H1 (cell line): Measurements from ENCODE around the gene NELL1. TPM values are rescaled to one million over a fixed set of nuclear protein-coding genes. Genes with fewer than 3 reads are reported as not detected.

ENCODE experiments used
- CTCF ChIA-PET: fragments of 300-600 bp; sonication (Branson Sonifier 250); formaldehyde crosslinking; loops from one replicate; lab custom pipeline; 2021; ENCODE audit not compliant: partially characterized antibody; lab: Charles Lee
- POLR2A ChIA-PET: fragments of 300-600 bp; sonication (Branson Sonifier 250); formaldehyde crosslinking; loops from one replicate; lab custom pipeline; 2021; ENCODE audit warnings: inconsistent platforms; ENCODE audit not compliant: partially characterized antibody; lab: Charles Lee
- DNase-seq, 2 experiments: peaks; one replicate each; pipeline versions ENCODE4 v3.0.0 to v3.0.0-alpha.2; 2010 to 2022; ENCODE audit warnings: low spot score in 2 of 2, low read depth in 1 of 2, mixed read lengths in 1 of 2
- FAIRE-seq: peaks from 2 replicates; lab custom pipeline; 2011; peaks lifted over from hg19 to GRCh38; lab: Jason Lieb, UNC
- H2AFZ ChIP-seq: 2 replicates; pipeline ENCODE4 v1.8.1; 2012; ENCODE audit warnings: low read length, inconsistent platforms
- H2AK5ac ChIP-seq: 2 replicates; pipeline ENCODE4 v1.6.1; 2013; ENCODE audit warnings: low read depth, low read length
- H2BK120ac ChIP-seq: replicated peaks from 2 replicates; pipeline ENCODE3; 2013; ENCODE audit warnings: low read depth, low read length, inconsistent platforms
- H2BK12ac ChIP-seq: 2 replicates; pipeline ENCODE4 v1.6.1; 2013; ENCODE audit warnings: low read depth, low read length
- H2BK15ac ChIP-seq: 2 replicates; pipeline ENCODE4 v1.6.1; 2013; ENCODE audit warnings: low read length
- H2BK20ac ChIP-seq: 2 replicates; pipeline ENCODE4 v1.6.1; 2013; ENCODE audit warnings: low read length
- H2BK5ac ChIP-seq: 2 replicates; pipeline ENCODE4 v1.6.1; 2013; ENCODE audit warnings: low read depth, low read length
- H3K14ac ChIP-seq: 2 replicates; pipeline ENCODE4 v1.6.1; 2013; ENCODE audit warnings: inconsistent platforms; ENCODE audit not compliant: insufficient read length
- H3K18ac ChIP-seq: 2 replicates; pipeline ENCODE4 v1.6.1; 2013; ENCODE audit warnings: low read length; ENCODE audit errors: extremely low read depth
- H3K23ac ChIP-seq: 2 replicates; pipeline ENCODE4 v1.6.1; 2013; ENCODE audit warnings: inconsistent platforms; ENCODE audit not compliant: insufficient read length
- H3K23me2 ChIP-seq: 2 replicates; pipeline ENCODE4 v1.6.1; 2013; ENCODE audit warnings: low read depth, low read length
- H3K27ac ChIP-seq: 2 replicates; pipeline ENCODE4 v1.6.1; 2011; ENCODE audit warnings: low read depth, low read length, inconsistent platforms
- H3K27me3 ChIP-seq, 4 experiments: replicated peaks in 1 of 4; 1 replicate in 1 of 4; 2 replicates in 3 of 4; pipeline versions ENCODE4 v1.6.1 to v1.8.1; 2011 to 2013; ENCODE audit warnings: low read length in 3 of 4, mild to moderate bottlenecking in 3 of 4, inconsistent platforms in 2 of 4, mixed read lengths in 2 of 4, moderate library complexity in 1 of 4; ENCODE audit not compliant: control insufficient read depth in 3 of 4, insufficient read depth in 3 of 4; ENCODE audit errors: extremely low read depth in 1 of 4
- H3K36me3 ChIP-seq, 4 experiments: 2 replicates each; pipeline versions ENCODE4 v1.6.1 to v1.8.1; 2011 to 2013; ENCODE audit warnings: mild to moderate bottlenecking in 4 of 4, low read length in 3 of 4, moderate library complexity in 2 of 4, control low read depth in 1 of 4, inconsistent platforms in 1 of 4; ENCODE audit not compliant: insufficient read depth in 4 of 4, control insufficient read depth in 2 of 4
- H3K4ac ChIP-seq: replicated peaks from 2 replicates; pipeline ENCODE3; 2013; ENCODE audit warnings: low read length, low read depth, mixed read lengths, inconsistent platforms; ENCODE audit not compliant: insufficient read length
- H3K4me1 ChIP-seq, 4 experiments: replicated peaks in 1 of 4; 1 replicate in 1 of 4; 2 replicates in 3 of 4; pipeline versions ENCODE4 v1.6.1 to v1.8.1; 2011 to 2013; ENCODE audit warnings: low read length in 3 of 4, inconsistent platforms in 2 of 4, mixed read lengths in 1 of 4; ENCODE audit not compliant: insufficient read depth in 4 of 4, control insufficient read depth in 3 of 4
- H3K4me2 ChIP-seq, 2 experiments: 2 replicates each; pipeline versions ENCODE4 v1.6.1 to v1.8.1; 2011 to 2013; ENCODE audit warnings: low read depth in 2 of 2, low read length in 2 of 2, control low read depth in 1 of 2, inconsistent platforms in 1 of 2, mild to moderate bottlenecking in 1 of 2; ENCODE audit not compliant: insufficient read depth in 1 of 2
- H3K4me3 ChIP-seq, 4 experiments: fragments of 200-600, 300-600 bp in 1 of 4; sonication (generic), shearing (Covaris generic), sonication (Bioruptor Twin) in 1 of 4; 2 replicates each; pipeline versions ENCODE4 v1.5.1 to v1.8.1; 2011 to 2016; ENCODE audit warnings: low read length in 4 of 4, low read depth in 3 of 4, control low read depth in 2 of 4, inconsistent platforms in 2 of 4, mild to moderate bottlenecking in 2 of 4, mixed read lengths in 1 of 4, moderate library complexity in 1 of 4; ENCODE audit not compliant: insufficient read depth in 2 of 4; ENCODE audit errors: extremely low read depth in 1 of 4
- H3K56ac ChIP-seq: replicated peaks from 2 replicates; pipeline ENCODE3; 2013; ENCODE audit warnings: low read depth, mild to moderate bottlenecking, mixed read lengths, low read length, inconsistent platforms; ENCODE audit not compliant: insufficient read length
- H3K79me1 ChIP-seq: 2 replicates; pipeline ENCODE4 v1.6.1; 2013; ENCODE audit warnings: low read depth, low read length, control low read depth
- H3K79me2 ChIP-seq, 2 experiments: 2 replicates each; pipeline versions ENCODE4 v1.6.1 to v1.8.1; 2012 to 2013; ENCODE audit warnings: low read length in 2 of 2, mild to moderate bottlenecking in 2 of 2, inconsistent platforms in 1 of 2; ENCODE audit not compliant: insufficient read depth in 2 of 2, control insufficient read depth in 1 of 2
- H3K9ac ChIP-seq, 4 experiments: replicated peaks in 1 of 4; 1 replicate in 1 of 4; 2 replicates in 3 of 4; pipeline versions ENCODE4 v1.6.1 to v1.8.1; 2011 to 2013; ENCODE audit warnings: low read depth in 3 of 4, low read length in 3 of 4, control low read depth in 2 of 4, mild to moderate bottlenecking in 2 of 4, moderate library complexity in 2 of 4, inconsistent platforms in 1 of 4; ENCODE audit errors: extremely low read depth in 1 of 4
- H3K9me3 ChIP-seq, 2 experiments: 2 replicates each; pipeline versions ENCODE4 v1.6.1 to v1.8.1; 2012 to 2013; ENCODE audit warnings: mild to moderate bottlenecking in 2 of 2, moderate library complexity in 2 of 2, control low read depth in 1 of 2, inconsistent platforms in 1 of 2, low read depth in 1 of 2, low read length in 1 of 2, mixed read lengths in 1 of 2; ENCODE audit not compliant: insufficient read depth in 2 of 2
- H4K20me1 ChIP-seq, 2 experiments: replicated peaks in 1 of 2; 2 replicates each; pipeline versions ENCODE3 to v1.8.1; 2011 to 2013; ENCODE audit warnings: inconsistent platforms in 2 of 2, low read length in 2 of 2, mild to moderate bottlenecking in 1 of 2; ENCODE audit not compliant: insufficient read depth in 2 of 2, control insufficient read depth in 1 of 2
- H4K5ac ChIP-seq: 2 replicates; pipeline ENCODE4 v1.6.1; 2013; ENCODE audit warnings: low read length, low read depth, mixed read lengths, inconsistent platforms; ENCODE audit not compliant: insufficient read length
- H4K8ac ChIP-seq: 2 replicates; pipeline ENCODE4 v1.8.0; 2013; ENCODE audit warnings: mild to moderate bottlenecking, moderate library complexity, low read length, inconsistent platforms; ENCODE audit not compliant: insufficient read depth; ENCODE audit errors: extremely low read depth
- H4K91ac ChIP-seq: replicated peaks from 2 replicates; pipeline ENCODE3; 2013; ENCODE audit warnings: low read length, mixed read lengths, inconsistent platforms; ENCODE audit not compliant: insufficient read length
- CBX5 ChIP-seq: fragments of 300-800, 300-1000 bp; sonication (generic); IDR thresholded peaks from 2 replicates; pipeline ENCODE4 v1.7.1; 2016; ENCODE audit warnings: antibody characterized with exemption, low read length, low read depth
- CHD1 ChIP-seq: IDR thresholded peaks from 2 replicates; pipeline ENCODE4 v1.6.1; 2012; ENCODE audit warnings: low read depth, low read length, improper control_type of control experiment
- EP300 ChIP-seq, 2 experiments: IDR thresholded peaks; 1 replicate in 1 of 2; 2 replicates in 1 of 2; pipeline ENCODE4 v1.6.1; 2011 to 2012; ENCODE audit warnings: low read depth in 2 of 2, low read length in 2 of 2, mild to moderate bottlenecking in 2 of 2, borderline replicate concordance in 1 of 2, inconsistent platforms in 1 of 2, moderate library complexity in 1 of 2
- GTF2F1 ChIP-seq: IDR thresholded peaks from 2 replicates; pipeline ENCODE4 v1.6.1; 2012; ENCODE audit warnings: low read depth, low read length, improper control_type of control experiment, borderline replicate concordance
- PHF8 ChIP-seq: fragments of 200-600 bp; sonication (generic); conservative IDR thresholded peaks from 2 replicates; pipeline ENCODE4 v1.7.1; 2012; ENCODE audit warnings: low read depth, mild to moderate bottlenecking, inconsistent platforms, low read length, moderate library complexity
- TCF12 ChIP-seq: IDR thresholded peaks from 2 replicates; pipeline ENCODE4 v1.6.1; 2011; ENCODE audit warnings: low read depth, mild to moderate bottlenecking, low read length
- ZNF274 ChIP-seq: IDR thresholded peaks from 2 replicates; pipeline ENCODE4 v1.7.0; 2012; ENCODE audit warnings: low read length, borderline replicate concordance; ENCODE audit errors: extremely low read depth
- WGBS, 2 experiments: shearing (Covaris generic) in 1 of 2; methylation state at CpG; one replicate each; pipeline versions ENCODE4 v1.1.6 to v1.1.7; 2013 to 2015; ENCODE audit warnings: low lambda C conversion rate in 2 of 2, mixed read lengths in 2 of 2, inconsistent platforms in 1 of 2, low coverage in 1 of 2, missing lambda C conversion rate in 1 of 2; ENCODE audit not compliant: insufficient replicate concordance in 2 of 2, insufficient coverage in 1 of 2, insufficient read length in 1 of 2; ENCODE audit errors: extremely low coverage in 1 of 2, missing lambda C conversion rate in 1 of 2; 5-methylcytosine and 5-hydroxymethylcytosine counted together
- polyA plus RNA-seq, 7 experiments: library from polyadenylated mRNA; depleted of rRNA in 3 of 7; stranded (reverse) in 5 of 7; unstranded in 2 of 7; fragments of >200 nt in 5 of 7; fragments of 200-250 nt in 2 of 7; gene quantifications; 1 replicate in 5 of 7; 2 replicates in 1 of 7; 4 replicates in 1 of 7; pipeline versions ENCODE4 v1.2.1 to v1.2.3, GENCODE V29; 2011 to 2013; ENCODE audit warnings: missing spikeins in 2 of 7, mixed read lengths in 2 of 7
- total RNA-seq: library from RNA; stranded (reverse); fragmentation: NEBNext Ultra II Directional; extraction: Animal tissue kit (Norgen Biotek cat#: 25700); gene quantifications from 2 replicates; pipeline ENCODE4 v1.2.1, GENCODE V29; 2021
- TF ChIP-seq, protein P1 (sequence below), 3 experiments: IDR thresholded peaks; 1 replicate in 2 of 3; 2 replicates in 1 of 3; pipeline versions ENCODE4 v1.5.1 to v1.6.1; 2011; ENCODE audit warnings: low read length in 3 of 3, mild to moderate bottlenecking in 3 of 3, inconsistent platforms in 2 of 3, low read depth in 1 of 3, moderate library complexity in 1 of 3; ENCODE audit not compliant: insufficient read depth in 1 of 3; ENCODE audit errors: control extremely low read depth in 1 of 3

Gene NELL1
- total and polyA plus RNA-seq, 2 of the 8 experiments (the other 6 are each of a cell fraction or from before 2014, with no cell fraction given) = 0.21 TPM; not detected in 1

DNA sequence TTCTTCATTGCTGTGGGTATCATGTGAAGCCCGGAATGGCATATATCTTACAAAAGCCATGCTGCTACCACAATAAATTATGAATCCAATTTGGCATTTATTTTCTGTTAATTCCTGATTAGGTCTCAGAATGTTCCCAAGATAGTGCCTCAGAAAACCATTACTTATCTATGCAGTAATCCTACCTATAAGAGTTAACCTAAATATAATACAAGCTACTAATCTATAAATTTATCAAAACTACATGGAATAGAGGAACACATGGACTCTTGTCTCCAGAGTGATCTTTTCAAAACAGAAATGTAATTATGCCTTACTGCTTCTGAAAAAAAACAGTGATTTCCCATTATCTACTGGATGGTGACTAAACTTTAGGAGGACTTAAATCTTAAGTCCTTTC is 835.7 kb downstream of the NELL1 start:
- Histone ChIP-seq H3K9ac (no peak overlapping the region), H4K91ac (no peak overlapping the region), H4K8ac (no peak overlapping the region), H3K18ac (no peak overlapping the region), H4K20me1 (no peaks in the 10 kb centered on the region), H2BK20ac (no peak overlapping the region), H3K79me1 (no peaks in the 10 kb centered on the region), H4K5ac (no peak overlapping the region), H3K14ac (no peak overlapping the region), H3K36me3 (no peaks in the 10 kb centered on the region), H2BK15ac (no peak overlapping the region), H3K9me3 (no peaks in the 10 kb centered on the region), H3K23me2 (no peaks in the 10 kb centered on the region), H2BK5ac (no peak overlapping the region), H2AK5ac (no peak overlapping the region), H2BK120ac (no peak overlapping the region), H3K4me1 (no peaks in the 10 kb centered on the region), H3K4me3 (no peak overlapping the region), H3K23ac (no peak overlapping the region), H2AFZ (no peak overlapping the region), H3K27ac (no peak overlapping the region), H3K56ac (no peak overlapping the region), H3K4me2 (no peak overlapping the region), H3K79me2 (no peaks in the 10 kb centered on the region), H3K4ac (no peak overlapping the region), H2BK12ac (no peak overlapping the region), H3K27me3 (no peaks in the 10 kb centered on the region)
- no peak for TF ChIP-seq PHF8
- no peak for TF ChIP-seq CHD1
- TF ChIP-seq, protein P1, sequence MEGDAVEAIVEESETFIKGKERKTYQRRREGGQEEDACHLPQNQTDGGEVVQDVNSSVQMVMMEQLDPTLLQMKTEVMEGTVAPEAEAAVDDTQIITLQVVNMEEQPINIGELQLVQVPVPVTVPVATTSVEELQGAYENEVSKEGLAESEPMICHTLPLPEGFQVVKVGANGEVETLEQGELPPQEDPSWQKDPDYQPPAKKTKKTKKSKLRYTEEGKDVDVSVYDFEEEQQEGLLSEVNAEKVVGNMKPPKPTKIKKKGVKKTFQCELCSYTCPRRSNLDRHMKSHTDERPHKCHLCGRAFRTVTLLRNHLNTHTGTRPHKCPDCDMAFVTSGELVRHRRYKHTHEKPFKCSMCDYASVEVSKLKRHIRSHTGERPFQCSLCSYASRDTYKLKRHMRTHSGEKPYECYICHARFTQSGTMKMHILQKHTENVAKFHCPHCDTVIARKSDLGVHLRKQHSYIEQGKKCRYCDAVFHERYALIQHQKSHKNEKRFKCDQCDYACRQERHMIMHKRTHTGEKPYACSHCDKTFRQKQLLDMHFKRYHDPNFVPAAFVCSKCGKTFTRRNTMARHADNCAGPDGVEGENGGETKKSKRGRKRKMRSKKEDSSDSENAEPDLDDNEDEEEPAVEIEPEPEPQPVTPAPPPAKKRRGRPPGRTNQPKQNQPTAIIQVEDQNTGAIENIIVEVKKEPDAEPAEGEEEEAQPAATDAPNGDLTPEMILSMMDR (IDR thresholded peaks at IDR 0.05; ENCODE audit: control extremely low read depth in 1 of 3, insufficient read depth in 1 of 3, low read depth in 1 of 3, low read length in 3 of 3) = no peak
- no peak for TF ChIP-seq GTF2F1
- TF ChIP-seq ZNF274 = no peak
- no peak for TF ChIP-seq TCF12
- no peak for TF ChIP-seq CBX5
- no peak for TF ChIP-seq EP300 (IDR thresholded peaks at IDR 0.05; ENCODE audit: borderline replicate concordance in 1 of 2, low read depth in 2 of 2, low read length in 2 of 2)
- DNase-seq (no peak), FAIRE-seq (no peak)
- WGBS, 2 experiments = 96% methylated on average over 1 of the region's 1 CpG; no CpG with 5 or more reads in 1 of the 2 experiments
- ChIA-PET POLR2A (no interaction called here), CTCF (interaction anchor here (0.5 to 7.4 kb wide), 3 partner anchors 8 to 896 kb away, joined by 4 to 63 read pairs (median 5); no protein-coding TSS in a partner anchor)
